K562 treated with DMSO at 1 percent for 24 hours (cell line): ENCODE measurements around the gene YWHAG. TPM values are rescaled to one million over a fixed set of nuclear protein-coding genes. Genes with fewer than 3 reads are reported as not detected.

Experiments
- total RNA-seq: library from RNA; unstranded; fragments of 300-600 nt; gene quantifications from 2 replicates; pipeline ENCODE4 v1.2.3, GENCODE V29; 2022; ENCODE audit warnings: low read depth; ENCODE audit not compliant: insufficient read depth

The YWHAG gene
- total RNA-seq: 135 and 146 TPM in 2 replicates

GRCh38 chr7:76358481-76359110 lies at the start of gene YWHAG:
TSS of gene YWHAG (minus strand) at chr7:76358991. CDS start at chr7:76358808, 183 bp downstream.

GRCh38 chr7:76302347-76303201 lies 56.2 kb downstream of the YWHAG start, which contains the start of gene HSPB1:
TSS of gene HSPB1 (plus strand) at chr7:76302673. CDS start at chr7:76302713, 40 bp downstream.

Other genes with a start within 250 kb of the YWHAG start
- 0.94 and 1.1 TPM in 2 replicates for gene SRRM3, start 157.1 kb downstream of the YWHAG start, total RNA-seq
- 734 and 824 TPM in 2 replicates for gene HSPB1, start 56.3 kb downstream of the YWHAG start, total RNA-seq
- gene SSC4D, start 50.7 kb upstream of the YWHAG start, total RNA-seq: 13.5 and 16.9 TPM in 2 replicates
- gene ZP3, start 66.0 kb upstream of the YWHAG start, total RNA-seq: 11.1 and 12.2 TPM in 2 replicates
- 59.7 and 62.8 TPM in 2 replicates for gene DTX2, start 102.7 kb upstream of the YWHAG start, total RNA-seq
- gene UPK3B, start 151.6 kb upstream of the YWHAG start, total RNA-seq: not detected in 2 replicates
- not detected in 2 replicates for gene SPDYE16, start 184.3 kb upstream of the YWHAG start, total RNA-seq